Ectodermal cell (in vitro differentiated cells): ENCODE measurements around the gene MAGI3.
"Not testable (repeated sequence)": the region's sequence is repeated elsewhere in the genome, so short reads cannot be mapped to it uniquely, and the experiment has no call there.

Experiments
- H3K27ac ChIP-seq: 2 replicates; pipeline ENCODE4 v1.7.0; 2013; ENCODE audit warnings: mild to moderate bottlenecking, low read depth, low read length; ENCODE audit not compliant: insufficient read depth, poor library complexity, severe bottlenecking
- H3K27me3 ChIP-seq: 2 replicates; pipeline ENCODE4 v1.7.0; 2013; ENCODE audit warnings: mild to moderate bottlenecking, low read length; ENCODE audit not compliant: insufficient read depth, control insufficient read depth, poor library complexity, severe bottlenecking
- H3K36me3 ChIP-seq: one replicate; pipeline ENCODE4 v1.7.0; 2013; ENCODE audit warnings: low read length; ENCODE audit not compliant: control insufficient read depth, insufficient read depth
- H3K4me1 ChIP-seq: one replicate; pipeline ENCODE4 v1.7.0; 2013; ENCODE audit warnings: low read length; ENCODE audit not compliant: control insufficient read depth, insufficient read depth
- H3K4me3 ChIP-seq: 2 replicates; pipeline ENCODE4 v1.7.0; 2013; ENCODE audit warnings: low read depth, low read length, control low read depth; ENCODE audit not compliant: insufficient read depth
- H3K9me3 ChIP-seq: 2 replicates; pipeline ENCODE4 v1.7.0; 2013; ENCODE audit warnings: mild to moderate bottlenecking, low read length, moderate library complexity; ENCODE audit not compliant: control insufficient read depth
- WGBS, 2 experiments: methylation state at CpG; one replicate each; pipeline ENCODE4 v1.1.7; 2013; ENCODE audit warnings: missing lambda C conversion rate in 2 of 2; 5-methylcytosine and 5-hydroxymethylcytosine counted together

MAGI3 gene

DNA sequence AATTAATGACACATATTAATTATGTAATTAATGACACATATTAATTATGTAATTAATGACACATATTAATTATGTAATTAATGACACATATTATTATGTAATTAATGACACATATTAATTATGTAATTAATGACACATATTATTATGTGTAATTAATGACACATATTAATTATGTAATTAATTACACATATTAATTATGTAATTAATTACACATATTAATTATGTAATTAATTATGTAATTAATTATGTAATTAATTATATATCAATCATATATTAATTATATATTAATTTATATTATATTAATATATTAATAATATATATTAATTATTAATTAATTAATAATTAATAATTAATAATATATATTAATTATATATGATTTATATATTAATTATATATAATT lies 25.8 kb downstream of the MAGI3 start:
- H3K36me3 ChIP-seq, H3K4me1 ChIP-seq, H3K27me3 ChIP-seq, H3K9me3 ChIP-seq, H3K27ac ChIP-seq, H3K4me3 ChIP-seq: not testable (repeated sequence)

DNA sequence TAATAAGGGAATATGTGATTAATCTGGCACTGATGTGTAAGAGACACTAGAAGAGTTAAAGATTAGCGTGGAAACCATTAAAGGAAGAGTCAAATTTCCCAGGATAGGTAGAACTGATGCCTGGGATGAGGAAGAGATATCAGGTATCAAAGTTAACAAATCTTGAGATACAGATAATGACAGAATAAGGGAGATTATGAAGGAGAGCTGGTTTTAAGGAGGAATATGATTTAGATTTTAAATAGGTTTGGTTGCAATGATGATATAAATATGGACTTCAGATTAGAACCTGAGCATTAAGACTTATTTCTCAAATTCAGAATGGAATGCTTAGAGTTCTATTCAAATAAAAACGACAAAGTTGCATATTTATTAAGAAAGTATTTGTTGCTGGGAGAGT lies 26.2 kb downstream of the MAGI3 start:
- WGBS, 2 experiments = 99 to 100% methylated on average over 1 to 2 of the region's 2 CpGs
- Histone ChIP-seq H3K27ac (no peak overlapping the region), H3K36me3 (no peaks in the 10 kb centered on the region), H3K4me1 (no peaks in the 10 kb centered on the region), H3K27me3 (no peaks in the 10 kb centered on the region), H3K4me3 (no peak overlapping the region), H3K9me3 (no peaks in the 10 kb centered on the region)

DNA sequence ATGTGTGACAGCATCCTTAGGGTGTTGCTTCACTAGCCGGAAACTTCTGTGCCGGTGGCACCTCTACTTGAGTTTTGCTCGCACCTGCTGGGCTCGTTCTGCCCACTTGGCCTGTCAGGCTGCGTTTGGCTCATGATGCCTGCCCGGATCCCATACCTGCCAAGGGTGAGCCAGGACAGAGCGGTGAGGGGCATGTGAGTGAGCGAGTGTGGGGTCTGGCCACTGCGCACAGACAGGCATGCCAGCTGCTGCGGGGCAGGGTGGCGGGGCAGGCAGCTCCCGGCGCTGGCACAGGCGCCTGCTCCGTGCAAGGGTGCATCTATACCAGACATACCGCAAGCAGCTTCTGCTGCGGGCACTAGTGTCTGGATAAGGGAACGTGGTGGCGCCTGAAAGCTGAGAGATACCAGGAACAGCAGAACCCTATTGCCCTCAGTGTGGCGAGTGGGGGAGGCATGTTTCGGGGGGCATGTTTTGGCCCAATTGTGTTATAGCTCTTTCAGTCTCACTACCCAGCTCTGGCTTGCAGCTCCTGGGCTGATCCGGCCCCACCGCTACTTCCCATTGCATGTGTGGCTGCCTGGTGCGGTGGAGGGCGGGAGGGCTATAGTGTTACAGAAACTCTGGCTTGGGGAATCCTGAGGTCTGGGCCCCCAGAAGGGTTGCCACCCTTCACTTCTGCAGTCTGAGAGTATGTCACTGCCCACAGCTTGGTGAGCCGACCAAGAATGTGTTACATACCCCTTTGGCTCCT lies 32.2 kb downstream of the MAGI3 start:
- Histone ChIP-seq H3K4me3 (no peak overlapping the region), H3K9me3 (no peaks in the 10 kb centered on the region), H3K27me3 (no peaks in the 10 kb centered on the region), H3K27ac (no peak overlapping the region), H3K4me1 (no peaks in the 10 kb centered on the region), H3K36me3 (no peaks in the 10 kb centered on the region)
- 96 to 97% methylated on average over 26 of the region's 26 CpGs for WGBS, 2 experiments

DNA sequence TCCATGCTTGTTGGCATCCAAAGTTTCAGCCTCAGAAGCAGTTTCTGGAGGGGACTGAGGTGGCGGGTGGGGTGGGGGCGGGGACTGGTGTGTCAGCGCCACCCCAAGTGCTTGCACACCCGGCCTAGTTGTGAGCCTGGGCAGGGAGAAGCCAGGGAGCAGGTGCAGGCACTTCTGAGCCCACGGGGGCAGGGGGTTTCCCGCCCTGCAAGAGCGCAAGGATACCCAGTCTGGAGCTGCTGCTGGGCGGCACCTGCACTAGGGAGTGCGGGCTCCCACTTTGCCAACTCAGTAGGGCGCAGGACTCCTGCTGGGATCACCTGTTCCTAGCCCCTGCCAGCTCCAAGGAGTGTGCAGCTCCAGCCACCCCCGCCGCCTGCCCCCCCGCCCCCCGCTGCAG lies 33.5 kb downstream of the MAGI3 start:
- H3K4me1 ChIP-seq = no peaks in the 10 kb centered on the region
- no peak overlapping the region for H3K4me3 ChIP-seq
- no peaks in the 10 kb centered on the region for H3K9me3 ChIP-seq
- no peaks in the 10 kb centered on the region for H3K36me3 ChIP-seq
- H3K27me3 ChIP-seq = no peaks in the 10 kb centered on the region
- H3K27ac ChIP-seq = no peak overlapping the region
- 88 to 96% methylated on average over 10 to 14 of the region's 14 CpGs for WGBS, 2 experiments

DNA sequence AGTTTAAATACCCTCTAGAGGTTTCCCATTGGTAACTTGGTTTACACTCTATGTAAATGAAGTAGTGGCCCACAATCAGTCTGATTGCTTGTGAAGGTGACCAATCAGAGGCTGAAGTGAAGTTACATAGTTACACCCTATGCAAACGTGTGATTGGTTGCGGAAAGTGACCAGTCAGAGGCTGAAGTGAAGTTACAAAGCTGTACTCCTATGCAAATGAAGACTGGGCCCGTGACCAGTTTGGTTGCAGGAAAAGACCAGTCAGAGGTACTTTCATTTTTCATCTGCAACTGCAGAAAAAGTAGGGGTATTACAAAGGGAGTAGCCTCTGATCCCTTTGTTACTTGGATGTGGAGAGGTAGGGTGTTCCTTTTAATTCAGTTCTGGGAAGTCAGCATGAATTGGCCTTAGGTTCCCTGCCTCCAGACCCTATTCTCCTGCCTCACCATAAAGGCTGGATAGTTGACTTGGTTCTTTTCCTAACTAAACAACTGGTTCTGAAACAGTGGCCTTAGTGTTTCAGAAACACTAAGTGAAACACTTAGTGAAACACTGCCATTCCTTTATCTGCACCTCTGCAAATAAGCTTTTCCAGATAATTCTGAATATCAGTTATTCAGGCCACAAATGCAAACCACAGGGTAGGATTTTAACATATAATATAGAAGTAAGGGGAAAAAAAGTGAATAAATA lies 39.3 kb downstream of the MAGI3 start:
- no peaks in the 10 kb centered on the region for H3K4me1 ChIP-seq
- no peaks in the 10 kb centered on the region for H3K36me3 ChIP-seq
- H3K27me3 ChIP-seq = no peaks in the 10 kb centered on the region
- H3K4me3 ChIP-seq = no peak overlapping the region
- H3K9me3 ChIP-seq = no peaks in the 10 kb centered on the region
- H3K27ac ChIP-seq = no peak overlapping the region
- 92 to 97% methylated on average over 3 of the region's 3 CpGs for WGBS, 2 experiments

DNA sequence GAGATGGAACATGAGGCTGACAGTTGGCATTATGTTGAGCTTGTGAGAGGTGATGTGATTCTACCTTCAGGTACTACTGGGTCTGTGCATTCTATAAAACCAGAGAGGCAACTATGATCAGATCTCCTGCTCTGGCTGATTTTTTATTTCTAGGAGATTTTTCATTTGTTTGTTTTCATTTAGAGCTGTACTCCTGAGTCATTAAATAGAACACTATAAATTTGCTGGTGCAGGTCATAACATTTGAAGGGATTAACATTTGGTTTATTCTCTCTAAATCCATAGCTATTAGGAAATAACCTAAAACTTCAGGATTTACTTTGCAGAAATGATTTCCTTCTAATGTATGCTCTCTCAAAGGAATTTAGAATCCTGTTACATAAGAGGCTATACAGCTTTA lies 42.9 kb downstream of the MAGI3 start:
- H3K36me3 ChIP-seq = no peaks in the 10 kb centered on the region
- no peaks in the 10 kb centered on the region for H3K4me1 ChIP-seq
- no peak overlapping the region for H3K4me3 ChIP-seq
- no peaks in the 10 kb centered on the region for H3K27me3 ChIP-seq
- H3K27ac ChIP-seq = no peak overlapping the region
- no peaks in the 10 kb centered on the region for H3K9me3 ChIP-seq

DNA sequence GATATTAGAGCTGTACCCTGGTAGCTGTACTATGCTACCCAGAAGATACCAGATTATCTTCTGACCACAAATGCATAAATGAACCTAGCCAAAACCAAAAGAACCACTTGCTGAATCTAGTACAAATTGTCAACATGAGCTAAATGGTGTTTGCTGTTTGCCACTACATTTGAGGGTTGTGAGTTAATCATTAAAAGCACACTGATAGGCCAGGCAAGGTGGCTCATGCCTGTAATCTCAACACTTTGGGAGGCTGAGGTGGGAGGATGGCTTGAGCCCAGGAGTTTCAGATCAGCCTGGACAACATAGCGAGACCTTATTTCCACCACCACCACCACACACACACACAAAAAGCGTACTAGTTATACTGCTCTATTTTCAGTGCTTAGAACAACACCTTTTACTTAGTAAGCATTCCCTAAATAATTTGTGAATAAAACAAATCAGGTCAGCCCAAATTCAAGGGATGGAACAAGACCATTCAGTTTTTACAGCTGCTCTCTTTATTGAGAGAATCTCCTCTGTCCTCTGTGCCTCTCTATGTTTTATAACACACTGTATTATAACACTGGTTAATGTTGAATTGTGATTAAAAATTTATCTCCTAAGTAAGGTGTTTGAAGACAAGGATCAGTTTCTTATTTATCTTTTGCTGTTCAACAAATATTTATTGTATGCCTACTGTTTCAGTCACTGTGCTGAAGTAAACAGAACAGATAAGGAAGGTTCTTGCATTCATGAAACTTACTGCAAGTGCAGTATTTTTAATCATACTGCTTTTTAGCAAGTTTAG lies 44.0 kb downstream of the MAGI3 start:
- Histone ChIP-seq H3K36me3 (no peaks in the 10 kb centered on the region), H3K9me3 (no peaks in the 10 kb centered on the region), H3K27me3 (no peaks in the 10 kb centered on the region), H3K4me3 (no peak overlapping the region), H3K4me1 (no peaks in the 10 kb centered on the region), H3K27ac (no peak overlapping the region)
- 85 to 96% methylated on average over 2 of the region's 2 CpGs for WGBS, 2 experiments

DNA sequence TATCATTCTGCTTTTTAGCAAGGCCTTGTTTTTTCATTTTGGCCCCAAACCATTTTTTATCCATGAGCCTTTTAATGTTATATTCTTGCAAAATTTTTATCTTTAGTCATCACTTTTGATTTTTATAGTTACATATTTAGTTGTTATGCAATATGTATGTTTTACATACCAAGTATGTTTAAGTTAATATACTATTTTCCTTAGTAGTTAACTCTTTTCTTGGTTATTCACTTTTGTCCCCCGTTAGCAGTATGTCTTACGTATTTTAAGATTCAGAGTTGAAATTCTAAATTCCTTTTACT lies 44.5 kb downstream of the MAGI3 start:
- WGBS, 2 experiments = 100% methylated on average over 2 of the region's 2 CpGs
- H3K4me3 ChIP-seq = no peak overlapping the region
- H3K27ac ChIP-seq = no peak overlapping the region

DNA sequence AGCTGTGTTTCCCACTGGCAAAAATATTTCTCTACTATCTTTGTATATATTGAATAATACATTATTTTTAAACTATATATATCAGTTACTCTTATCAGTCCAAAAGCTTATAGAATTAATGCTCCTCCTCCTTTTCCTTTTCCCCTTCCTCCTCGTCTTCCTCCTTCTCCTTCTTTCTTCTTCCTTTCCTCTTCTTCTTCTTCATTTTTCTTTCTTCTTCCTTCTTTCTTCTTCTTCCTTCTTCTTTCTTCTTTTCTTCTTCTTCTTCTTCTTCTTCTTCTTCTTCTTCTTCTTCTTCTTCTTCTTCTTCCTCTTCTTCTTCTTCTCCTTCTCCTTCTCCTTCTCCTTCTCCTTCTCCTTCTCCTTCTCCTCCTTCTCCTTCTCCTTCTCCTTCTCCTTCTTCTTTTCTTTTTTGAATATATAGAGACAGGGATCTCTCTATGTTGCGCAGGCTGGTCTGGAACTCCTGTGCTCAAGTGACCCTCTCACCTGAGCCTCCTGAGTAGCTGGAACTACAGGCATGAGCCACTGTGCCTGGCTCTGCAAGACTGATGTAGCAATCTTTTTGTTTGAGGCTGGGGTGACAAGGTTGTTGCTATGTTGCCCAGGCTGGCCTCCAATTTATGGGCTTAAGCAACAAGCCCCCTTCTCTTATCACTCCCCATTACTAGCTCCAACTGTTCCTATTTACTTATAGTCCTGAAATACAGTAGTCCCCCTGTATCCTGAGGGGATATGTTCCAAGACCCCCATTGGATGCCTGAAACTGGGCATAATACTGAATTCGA lies 47.4 kb downstream of the MAGI3 start:
- H3K4me1 ChIP-seq = no peaks in the 10 kb centered on the region
- H3K36me3 ChIP-seq = no peaks in the 10 kb centered on the region
- no peaks in the 10 kb centered on the region for H3K9me3 ChIP-seq
- H3K27ac ChIP-seq = no peak overlapping the region
- no peak overlapping the region for H3K4me3 ChIP-seq
- no peaks in the 10 kb centered on the region for H3K27me3 ChIP-seq
- 84 to 95% methylated on average over 3 of the region's 3 CpGs for WGBS, 2 experiments

More for the DNA sequence above, 44.5 kb downstream of the MAGI3 start:
- H3K27me3 ChIP-seq = no peaks in the 10 kb centered on the region
- H3K36me3 ChIP-seq = no peaks in the 10 kb centered on the region
- no peaks in the 10 kb centered on the region for H3K4me1 ChIP-seq
- H3K9me3 ChIP-seq = no peaks in the 10 kb centered on the region
